A549 treated with AZD2906 at 1 μM for 4 hours (cell line): Measurements from ENCODE around the gene PDE9A. TPM values are rescaled to one million over a fixed set of nuclear protein-coding genes. Genes with fewer than 3 reads are reported as not detected.

Experiments used
- total RNA-seq: library from RNA; stranded (reverse); fragments of 200-300 nt; extraction: Qiagen RNA extraction; gene quantifications from 5 replicates; pipeline ENCODE4 v1.2.3, GENCODE V29; 2022

The PDE9A gene
- total RNA-seq, result 1.2 to 1.5 TPM (median 1.3 TPM) in 5 replicates

DNA sequence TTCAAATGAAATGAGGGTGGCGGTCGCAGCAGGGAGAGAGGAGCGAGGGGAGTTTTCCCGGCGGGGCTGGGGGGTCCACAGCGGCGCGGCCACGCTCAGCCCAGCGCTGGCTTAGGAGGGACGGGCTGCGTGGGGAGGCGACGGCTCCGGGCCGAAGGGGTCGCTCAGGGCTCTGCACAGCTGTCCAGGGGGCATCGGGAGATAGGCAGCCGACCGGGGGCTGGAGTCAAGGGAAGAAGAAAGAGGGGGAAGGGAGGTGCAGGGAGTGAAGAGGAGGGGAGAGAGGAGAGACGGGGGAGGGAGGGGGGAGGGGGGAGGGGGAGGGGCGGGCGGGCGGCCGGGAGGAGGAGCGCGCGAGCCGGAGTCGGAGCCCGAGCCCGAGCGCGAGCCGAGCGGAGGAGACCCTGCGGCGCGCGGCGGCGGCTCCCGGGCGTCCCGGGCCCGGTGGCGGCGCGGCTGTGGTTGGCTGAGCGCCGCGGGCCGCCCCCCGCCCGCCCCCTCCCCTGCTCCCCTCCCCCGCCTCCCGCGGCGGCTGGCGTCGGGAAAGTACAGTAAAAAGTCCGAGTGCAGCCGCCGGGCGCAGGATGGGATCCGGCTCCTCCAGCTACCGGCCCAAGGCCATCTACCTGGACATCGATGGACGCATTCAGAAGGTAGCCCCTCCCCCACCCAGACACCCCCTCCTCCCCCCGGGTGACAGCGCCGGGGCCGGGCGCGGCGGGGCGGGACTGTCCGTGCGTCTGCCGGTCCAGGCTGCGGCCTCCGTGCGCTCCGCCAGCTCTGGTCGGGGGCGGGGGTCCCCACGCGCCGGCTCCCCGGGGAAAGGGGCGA, at the start of gene PDE9A:
TSS of gene PDE9A (plus strand) at position 391 of the 831 bp plus-strand sequence. CDS start at position 585, 194 bp downstream.

Other genes starting within 250 kb of the PDE9A start
- 0.07 to 0.22 TPM (median 0.12 TPM) in 5 replicates for gene UBASH3A, start 249.7 kb upstream of the PDE9A start, total RNA-seq
- gene RSPH1, start 157.4 kb upstream of the PDE9A start, total RNA-seq, result 0.45 to 0.66 TPM (median 0.61 TPM) in 5 replicates
- 3.1 to 3.6 TPM (median 3.2 TPM) in 5 replicates for gene SLC37A1, start 139.8 kb upstream of the PDE9A start, total RNA-seq
- gene WDR4, start 225.9 kb downstream of the PDE9A start, total RNA-seq, result 22.5 to 29.8 TPM (median 29.1 TPM) in 5 replicates
- 18.6 to 21.5 TPM (median 19.0 TPM) in 5 replicates for gene NDUFV3, start 239.7 kb downstream of the PDE9A start, total RNA-seq